DMS79 treated with DMSO at 0.1 percent for 48 hours (cell line): Measurements from ENCODE around the gene CFAP57.
"Not testable (repeated sequence)": the region's sequence is repeated elsewhere in the genome, so short reads cannot be mapped to it uniquely, and the experiment has no call there.

Experiments used
- DNase-seq: peaks from one replicate; lab custom pipeline; 2025; lab: John Stamatoyannopoulos, UW

The CFAP57 gene

DNA sequence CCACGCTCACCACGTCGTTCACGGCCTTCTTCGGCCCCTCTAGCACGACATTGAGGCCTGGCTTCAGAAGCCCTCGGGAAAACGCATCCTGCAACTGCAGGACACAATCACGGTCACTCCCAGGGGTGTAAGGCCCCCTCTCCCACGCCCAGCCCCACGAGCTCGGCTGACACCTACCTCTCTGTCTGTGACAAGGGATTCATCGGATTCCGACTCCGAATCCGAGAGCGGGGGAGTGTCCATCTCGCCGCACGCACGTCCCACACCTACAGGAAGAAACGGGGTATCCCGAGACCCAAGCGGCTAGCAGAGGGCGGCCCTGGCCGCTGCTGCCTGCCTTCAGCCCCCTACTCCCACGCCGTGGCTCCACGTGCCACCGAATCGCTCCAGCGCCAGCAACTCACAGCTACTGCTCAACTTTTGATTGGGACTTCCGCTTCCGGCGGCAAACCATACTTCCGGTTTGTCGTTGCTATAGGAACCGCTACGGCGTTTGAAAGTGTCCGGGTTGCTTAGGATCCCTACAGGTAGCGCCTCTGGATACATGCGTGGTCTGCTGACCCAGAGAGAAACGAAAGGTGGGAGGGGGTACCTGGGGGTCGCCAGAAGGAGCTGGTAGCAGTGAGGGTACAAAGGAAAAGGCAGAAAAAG is at the start of gene CFAP57, which contains the start of gene EBNA1BP2:
CFAP57 (plus strand) TSS at position 455 of the 651 bp plus-strand sequence. CDS start 424 bp downstream, outside the sequence.
EBNA1BP2 (minus strand) TSS at position 415 of the 651 bp plus-strand sequence; CDS start at position 243, 172 bp downstream.
- DNase-seq: peak; percentile 82

GRCh38 chr1:43123031-43123430 is 49.1 kb upstream of the CFAP57 start:
- no peak for DNase-seq

- no peak for DNase-seq
Observed at GRCh38 chr1:43128816-43129215, 43.3 kb upstream of the CFAP57 start.

DNA sequence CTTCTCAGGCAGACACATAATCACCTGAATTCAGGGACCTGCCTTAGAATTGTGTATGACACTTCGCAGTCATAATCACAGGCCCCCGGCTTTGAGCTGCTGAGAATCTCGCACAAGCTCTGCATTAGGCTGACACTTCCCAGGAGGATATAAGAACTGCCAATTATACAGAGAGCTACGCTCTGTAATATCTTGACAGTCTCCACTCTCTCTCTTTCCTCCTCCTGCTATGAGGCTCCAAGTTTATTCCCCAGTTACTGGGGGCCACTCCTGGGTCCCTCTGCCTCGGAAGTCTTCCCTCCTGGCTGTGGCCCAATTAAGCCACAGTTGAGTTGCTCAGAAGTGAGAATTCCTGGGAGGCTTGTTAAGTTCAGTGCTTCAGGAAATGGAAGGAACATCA is 42.7 kb upstream of the CFAP57 start:
- peak; percentile 39 for DNase-seq

DNA sequence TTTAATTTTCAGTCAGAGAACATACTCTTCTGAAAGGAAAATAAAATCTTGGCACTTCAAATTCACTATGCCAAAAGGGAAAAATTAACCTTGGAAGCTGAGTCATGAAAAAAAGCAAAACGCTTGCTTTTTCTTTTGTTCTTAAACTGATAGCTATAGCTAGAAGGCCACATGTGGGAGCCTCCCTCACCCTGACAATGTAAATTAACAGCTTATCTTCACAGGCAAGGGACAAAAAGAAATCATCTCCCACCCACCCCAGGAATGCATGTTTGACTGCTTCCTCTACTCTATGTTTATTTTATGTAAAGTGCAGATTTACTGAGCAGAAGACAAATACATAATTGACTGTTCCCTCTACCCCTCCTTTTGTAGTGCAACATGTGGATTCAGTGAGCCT is 38.1 kb upstream of the CFAP57 start:
- no peak for DNase-seq

GRCh38 chr1:43134640-43135039 is 37.5 kb upstream of the CFAP57 start:
- DNase-seq: no peak

GRCh38 chr1:43135857-43136781 is 36.0 kb upstream of the CFAP57 start:
- DNase-seq: no peak

GRCh38 chr1:43137445-43138052 is 34.6 kb upstream of the CFAP57 start:
- no peak for DNase-seq

DNA sequence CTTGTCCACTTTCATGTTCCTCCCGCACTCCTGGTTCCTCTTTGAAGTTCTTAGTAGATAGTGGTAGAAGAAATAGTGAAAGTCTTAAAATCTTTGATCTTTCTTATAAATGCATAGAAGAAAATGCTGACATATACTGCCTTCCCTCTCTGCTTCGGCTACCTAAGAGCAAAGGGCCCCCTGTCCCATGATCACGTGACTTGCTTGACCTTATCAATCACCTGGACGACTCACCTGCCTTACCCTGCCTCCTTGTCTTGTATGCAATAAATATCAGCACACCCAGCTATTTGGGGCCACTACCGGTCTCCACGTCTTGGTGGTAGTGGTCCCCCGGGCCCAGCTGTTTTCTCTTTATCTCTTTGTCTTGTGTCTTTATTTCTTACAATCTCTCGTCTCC is 32.8 kb upstream of the CFAP57 start:
- DNase-seq: not testable (repeated sequence)

DNA sequence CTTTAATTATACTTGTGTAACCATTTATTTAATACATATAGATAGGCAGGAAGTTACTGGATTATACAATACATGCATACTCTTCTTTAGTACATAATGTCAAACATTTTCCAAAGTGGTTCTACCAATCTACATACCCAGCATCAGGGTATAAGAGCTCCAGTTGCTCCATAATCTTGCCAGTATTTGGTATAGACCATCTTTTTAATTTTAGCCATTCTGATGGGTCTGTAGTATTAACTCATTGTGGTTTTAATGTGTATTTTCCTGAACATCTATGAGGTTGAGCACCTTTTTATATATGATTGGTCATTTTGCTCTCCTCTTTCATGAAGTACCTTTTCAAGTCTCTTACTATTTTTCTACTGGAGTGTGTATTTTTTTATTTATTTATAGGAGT is 32.1 kb upstream of the CFAP57 start:
- no peak for DNase-seq

- no peak for DNase-seq
Observed at GRCh38 chr1:43140583-43140982, 31.5 kb upstream of the CFAP57 start.

- DNase-seq: no peak
Observed at GRCh38 chr1:43143441-43143888, 28.7 kb upstream of the CFAP57 start.

DNA sequence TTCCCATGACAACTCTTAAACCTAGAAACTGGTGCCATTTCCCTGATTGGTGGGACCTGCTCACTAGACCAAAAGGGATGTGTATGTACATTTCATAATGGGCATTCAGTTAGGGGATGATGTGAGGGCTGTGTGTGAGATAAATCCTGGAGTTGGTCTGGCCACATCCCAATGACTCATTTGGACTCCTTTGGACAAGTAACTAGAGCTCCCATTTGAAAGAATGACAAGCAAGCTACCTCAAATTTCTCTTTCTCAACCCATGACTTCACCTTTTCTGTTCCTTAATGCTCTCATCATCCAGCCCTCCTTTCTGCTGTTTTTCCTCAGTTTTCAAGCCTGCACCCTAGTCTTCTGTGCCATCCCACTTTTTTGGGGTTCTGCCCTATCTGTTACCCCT is 27.9 kb upstream of the CFAP57 start:
- DNase-seq: no peak

- DNase-seq: peak; percentile 94
Observed at GRCh38 chr1:43147625-43148327, 24.4 kb upstream of the CFAP57 start.

GRCh38 chr1:43149889-43150288 is 22.2 kb upstream of the CFAP57 start:
- no peak for DNase-seq

- peak; percentile 35 for DNase-seq
Observed at GRCh38 chr1:43152866-43153265, 19.3 kb upstream of the CFAP57 start.

DNA sequence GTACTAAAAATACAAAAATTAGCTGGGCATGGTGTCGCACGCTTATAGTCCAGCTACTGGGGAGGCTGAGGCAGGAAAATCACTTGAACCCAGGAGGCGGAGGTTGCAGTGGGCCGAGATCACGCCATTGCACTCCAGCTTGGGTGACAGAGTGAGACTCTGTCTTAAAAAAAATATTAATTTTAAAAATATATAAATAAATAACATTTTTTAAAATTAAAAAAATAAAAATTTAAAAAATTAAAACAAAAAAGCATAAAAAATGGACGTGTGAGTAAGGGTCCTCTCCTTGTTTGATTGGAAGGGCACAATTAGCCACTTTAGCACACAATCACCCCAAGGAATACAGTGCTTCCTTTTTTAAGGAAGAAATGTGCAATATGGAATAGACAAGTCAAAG is 18.7 kb upstream of the CFAP57 start:
- no peak for DNase-seq

GRCh38 chr1:43156026-43156425 is 16.1 kb upstream of the CFAP57 start:
- no peak for DNase-seq

- no peak for DNase-seq
Observed at GRCh38 chr1:43165162-43165561, 7.0 kb upstream of the CFAP57 start.

DNA sequence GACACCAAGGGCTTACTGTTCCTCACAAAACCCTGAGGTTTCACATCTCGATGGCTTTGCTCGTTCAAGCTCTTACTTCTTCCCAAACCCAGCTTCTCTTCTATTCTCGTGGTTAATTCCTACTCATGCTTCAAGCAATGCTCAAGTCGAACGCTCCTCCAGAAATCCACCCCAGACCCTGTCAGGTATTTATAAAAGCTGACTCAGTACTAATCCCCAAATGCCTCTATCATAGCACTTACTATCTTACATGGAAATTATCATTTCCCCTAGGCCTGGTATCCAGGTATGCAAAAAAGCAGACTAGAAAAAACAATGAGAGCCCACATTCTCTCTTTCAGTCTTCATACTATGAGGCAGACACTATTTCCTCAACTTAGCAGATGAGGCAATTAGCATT is 6.4 kb upstream of the CFAP57 start:
- DNase-seq: no peak

DNA sequence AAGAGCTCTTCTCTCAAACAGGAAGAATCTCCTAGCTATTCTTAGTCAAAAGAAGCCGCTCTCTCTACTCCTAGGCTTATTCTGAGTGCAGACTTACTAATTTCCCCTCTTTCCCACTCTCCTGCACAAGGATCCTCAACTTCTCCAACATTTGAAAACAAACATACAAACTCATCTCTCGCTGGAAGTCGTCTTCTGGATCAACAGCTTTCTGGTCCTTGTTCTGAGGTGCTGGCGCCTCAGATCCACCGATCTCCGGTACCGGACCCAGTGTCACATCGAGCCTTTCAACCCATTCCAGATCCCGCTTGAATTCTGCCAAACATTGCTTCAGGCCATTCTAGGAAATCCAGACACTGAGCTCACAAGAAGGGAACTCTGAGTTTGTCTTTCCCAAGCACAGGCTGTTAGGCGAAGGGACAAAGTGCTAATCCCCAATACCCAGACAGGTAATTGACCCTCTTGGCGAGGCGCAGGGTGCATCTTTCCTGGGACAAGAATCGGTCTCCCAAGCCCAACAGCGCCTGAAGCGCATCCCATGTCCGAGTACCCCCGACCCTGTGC is 736 bp upstream of the CFAP57 start:
- DNase-seq: no peak

GRCh38 chr1:43172527-43172972 is 420 bp downstream of the CFAP57 start:
- peak; percentile 87 for DNase-seq
